Measurements from ENCODE around the gene ME3. TPM values are rescaled to one million over a fixed set of nuclear protein-coding genes. Genes with fewer than 3 reads are reported as not detected.

ME3 gene
- total RNA-seq, 1 experiment from 2014 or later: 1.8 TPM

- TF ChIP-seq, protein P1, sequence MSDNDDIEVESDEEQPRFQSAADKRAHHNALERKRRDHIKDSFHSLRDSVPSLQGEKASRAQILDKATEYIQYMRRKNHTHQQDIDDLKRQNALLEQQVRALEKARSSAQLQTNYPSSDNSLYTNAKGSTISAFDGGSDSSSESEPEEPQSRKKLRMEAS (CRISPR knock-in tag; IDR thresholded peaks at IDR 0.05): no peak
These were observed 175.1 kb downstream of the ME3 start (continued) for GRCh38 chr11:86497310-86497709.

GRCh38 chr11:86495351-86495750 is 177.1 kb downstream of the ME3 start:
- H3K27ac Mint-ChIP-seq: no peak overlapping the region
- no peaks in the 10 kb centered on the region for H3K9me3 Mint-ChIP-seq
- ATAC-seq: no peak
- no peak overlapping the region for H3K4me3 Mint-ChIP-seq
- ChIA-PET POLR2A (no interaction called here), CTCF (no interaction called here)
- DNase-seq (ENCODE audit: low spot score): no peak
- H3K27me3 Mint-ChIP-seq (ENCODE audit: low read depth): no peaks in the 10 kb centered on the region
- H3K4me1 Mint-ChIP-seq: peaks cover 24% of the 10 kb centered on the region
- H3K36me3 Mint-ChIP-seq: no peaks in the 10 kb centered on the region
- TF ChIP-seq, protein P2, sequence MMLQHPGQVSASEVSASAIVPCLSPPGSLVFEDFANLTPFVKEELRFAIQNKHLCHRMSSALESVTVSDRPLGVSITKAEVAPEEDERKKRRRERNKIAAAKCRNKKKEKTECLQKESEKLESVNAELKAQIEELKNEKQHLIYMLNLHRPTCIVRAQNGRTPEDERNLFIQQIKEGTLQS (CRISPR knock-in tag; conservative IDR thresholded peaks at IDR 0.05): no peak
- TF ChIP-seq USF1 (CRISPR knock-in tag; IDR thresholded peaks at IDR 0.05) (no peak), ESRRA (CRISPR knock-in tag; IDR thresholded peaks at IDR 0.05; ENCODE audit: borderline replicate concordance) (no peak)

DNA sequence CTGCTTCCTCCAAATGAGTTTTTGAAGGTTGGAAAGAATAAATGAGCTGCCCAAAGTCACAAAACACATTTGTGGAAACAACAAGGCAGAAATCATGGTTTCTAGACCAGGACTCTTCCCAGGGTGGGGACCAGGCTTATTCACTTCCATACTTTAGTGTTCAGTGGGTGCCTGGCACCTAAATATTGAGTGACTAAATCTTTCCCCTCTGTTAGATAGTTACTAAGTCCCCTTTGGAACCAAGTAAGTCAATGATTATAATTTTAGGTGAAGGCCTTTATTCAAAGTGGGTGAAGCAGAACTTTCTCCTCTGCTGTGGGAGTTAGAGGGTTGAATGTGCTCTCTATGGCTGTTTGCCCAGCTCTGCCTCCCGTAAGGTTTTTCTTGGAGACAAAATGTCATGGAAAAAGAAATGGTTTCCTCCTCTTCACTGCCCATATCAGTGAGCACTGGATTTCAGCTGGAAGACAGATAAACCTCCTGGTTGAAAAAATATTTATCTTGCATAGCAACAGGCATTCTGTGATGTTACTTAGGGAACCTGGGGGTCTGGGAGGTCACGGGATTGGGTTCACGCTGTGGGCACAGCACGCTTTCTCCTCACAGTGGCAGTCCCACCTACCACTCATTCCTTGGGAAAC is 179.9 kb downstream of the ME3 start:
- no peak overlapping the region for H3K27ac Mint-ChIP-seq
- ATAC-seq: no peak
- H3K27me3 Mint-ChIP-seq (ENCODE audit: low read depth): no peaks in the 10 kb centered on the region
- H3K36me3 Mint-ChIP-seq: no peaks in the 10 kb centered on the region
- H3K4me1 Mint-ChIP-seq: peaks cover 22% of the 10 kb centered on the region
- H3K9me3 Mint-ChIP-seq: no peaks in the 10 kb centered on the region
- ChIA-PET CTCF (interaction anchor here (1.6 kb wide), 1 partner anchor 79 kb away, joined by 8 read pairs; no protein-coding TSS in a partner anchor), POLR2A (no interaction called here)
- DNase-seq (ENCODE audit: low spot score): no peak
- no peak overlapping the region for H3K4me3 Mint-ChIP-seq
- TF ChIP-seq ATF2 (CRISPR knock-in tag; IDR thresholded peaks at IDR 0.05; ENCODE audit: borderline replicate concordance, low read depth) (no peak), ZNF423 (CRISPR knock-in tag; IDR thresholded peaks at IDR 0.05) (no peak), JAZF1 (CRISPR knock-in tag; IDR thresholded peaks at IDR 0.05) (no peak), RORB (CRISPR knock-in tag; IDR thresholded peaks at IDR 0.05) (no peak), RELA (CRISPR knock-in tag; IDR thresholded peaks at IDR 0.05; ENCODE audit: borderline replicate concordance) (no peak), ZNF219 (CRISPR knock-in tag; IDR thresholded peaks at IDR 0.05; ENCODE audit: borderline replicate concordance) (no peak), FOXJ3 (CRISPR knock-in tag; IDR thresholded peaks at IDR 0.05; ENCODE audit: borderline replicate concordance) (no peak), E2F1 (CRISPR knock-in tag; IDR thresholded peaks at IDR 0.05) (no peak), FOXK1 (CRISPR knock-in tag; IDR thresholded peaks at IDR 0.05) (no peak), CTCF (IDR thresholded peaks at IDR 0.05) (no peak)
- TF ChIP-seq, protein P3, sequence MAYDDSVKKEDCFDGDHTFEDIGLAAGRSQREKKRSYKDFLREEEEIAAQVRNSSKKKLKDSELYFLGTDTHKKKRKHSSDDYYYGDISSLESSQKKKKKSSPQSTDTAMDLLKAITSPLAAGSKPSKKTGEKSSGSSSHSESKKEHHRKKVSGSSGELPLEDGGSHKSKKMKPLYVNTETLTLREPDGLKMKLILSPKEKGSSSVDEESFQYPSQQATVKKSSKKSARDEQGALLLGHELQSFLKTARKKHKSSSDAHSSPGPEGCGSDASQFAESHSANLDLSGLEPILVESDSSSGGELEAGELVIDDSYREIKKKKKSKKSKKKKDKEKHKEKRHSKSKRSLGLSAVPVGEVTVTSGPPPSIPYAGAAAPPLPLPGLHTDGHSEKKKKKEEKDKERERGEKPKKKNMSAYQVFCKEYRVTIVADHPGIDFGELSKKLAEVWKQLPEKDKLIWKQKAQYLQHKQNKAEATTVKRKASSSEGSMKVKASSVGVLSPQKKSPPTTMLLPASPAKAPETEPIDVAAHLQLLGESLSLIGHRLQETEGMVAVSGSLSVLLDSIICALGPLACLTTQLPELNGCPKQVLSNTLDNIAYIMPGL (CRISPR knock-in tag; IDR thresholded peaks at IDR 0.05): no peak
- TF ChIP-seq, protein P4, sequence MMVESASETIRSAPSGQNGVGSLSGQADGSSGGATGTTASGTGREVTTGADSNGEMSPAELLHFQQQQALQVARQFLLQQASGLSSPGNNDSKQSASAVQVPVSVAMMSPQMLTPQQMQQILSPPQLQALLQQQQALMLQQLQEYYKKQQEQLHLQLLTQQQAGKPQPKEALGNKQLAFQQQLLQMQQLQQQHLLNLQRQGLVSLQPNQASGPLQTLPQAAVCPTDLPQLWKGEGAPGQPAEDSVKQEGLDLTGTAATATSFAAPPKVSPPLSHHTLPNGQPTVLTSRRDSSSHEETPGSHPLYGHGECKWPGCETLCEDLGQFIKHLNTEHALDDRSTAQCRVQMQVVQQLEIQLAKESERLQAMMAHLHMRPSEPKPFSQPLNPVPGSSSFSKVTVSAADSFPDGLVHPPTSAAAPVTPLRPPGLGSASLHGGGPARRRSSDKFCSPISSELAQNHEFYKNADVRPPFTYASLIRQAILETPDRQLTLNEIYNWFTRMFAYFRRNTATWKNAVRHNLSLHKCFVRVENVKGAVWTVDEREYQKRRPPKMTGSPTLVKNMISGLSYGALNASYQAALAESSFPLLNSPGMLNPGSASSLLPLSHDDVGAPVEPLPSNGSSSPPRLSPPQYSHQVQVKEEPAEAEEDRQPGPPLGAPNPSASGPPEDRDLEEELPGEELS (CRISPR knock-in tag; IDR thresholded peaks at IDR 0.05): no peak
- TF ChIP-seq, protein P5, sequence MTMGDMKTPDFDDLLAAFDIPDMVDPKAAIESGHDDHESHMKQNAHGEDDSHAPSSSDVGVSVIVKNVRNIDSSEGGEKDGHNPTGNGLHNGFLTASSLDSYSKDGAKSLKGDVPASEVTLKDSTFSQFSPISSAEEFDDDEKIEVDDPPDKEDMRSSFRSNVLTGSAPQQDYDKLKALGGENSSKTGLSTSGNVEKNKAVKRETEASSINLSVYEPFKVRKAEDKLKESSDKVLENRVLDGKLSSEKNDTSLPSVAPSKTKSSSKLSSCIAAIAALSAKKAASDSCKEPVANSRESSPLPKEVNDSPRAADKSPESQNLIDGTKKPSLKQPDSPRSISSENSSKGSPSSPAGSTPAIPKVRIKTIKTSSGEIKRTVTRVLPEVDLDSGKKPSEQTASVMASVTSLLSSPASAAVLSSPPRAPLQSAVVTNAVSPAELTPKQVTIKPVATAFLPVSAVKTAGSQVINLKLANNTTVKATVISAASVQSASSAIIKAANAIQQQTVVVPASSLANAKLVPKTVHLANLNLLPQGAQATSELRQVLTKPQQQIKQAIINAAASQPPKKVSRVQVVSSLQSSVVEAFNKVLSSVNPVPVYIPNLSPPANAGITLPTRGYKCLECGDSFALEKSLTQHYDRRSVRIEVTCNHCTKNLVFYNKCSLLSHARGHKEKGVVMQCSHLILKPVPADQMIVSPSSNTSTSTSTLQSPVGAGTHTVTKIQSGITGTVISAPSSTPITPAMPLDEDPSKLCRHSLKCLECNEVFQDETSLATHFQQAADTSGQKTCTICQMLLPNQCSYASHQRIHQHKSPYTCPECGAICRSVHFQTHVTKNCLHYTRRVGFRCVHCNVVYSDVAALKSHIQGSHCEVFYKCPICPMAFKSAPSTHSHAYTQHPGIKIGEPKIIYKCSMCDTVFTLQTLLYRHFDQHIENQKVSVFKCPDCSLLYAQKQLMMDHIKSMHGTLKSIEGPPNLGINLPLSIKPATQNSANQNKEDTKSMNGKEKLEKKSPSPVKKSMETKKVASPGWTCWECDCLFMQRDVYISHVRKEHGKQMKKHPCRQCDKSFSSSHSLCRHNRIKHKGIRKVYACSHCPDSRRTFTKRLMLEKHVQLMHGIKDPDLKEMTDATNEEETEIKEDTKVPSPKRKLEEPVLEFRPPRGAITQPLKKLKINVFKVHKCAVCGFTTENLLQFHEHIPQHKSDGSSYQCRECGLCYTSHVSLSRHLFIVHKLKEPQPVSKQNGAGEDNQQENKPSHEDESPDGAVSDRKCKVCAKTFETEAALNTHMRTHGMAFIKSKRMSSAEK (CRISPR knock-in tag; IDR thresholded peaks at IDR 0.05; ENCODE audit: borderline replicate concordance): no peak
